HG03060 (cell line): ENCODE measurements around the gene RSRP1.

Experiments
- ATAC-seq: cut with Tn5 transposase; IDR thresholded peaks from one replicate; pipeline ENCODE4 v1.9.1; 2021; ENCODE audit warnings: low read depth, moderate number of reproducible peaks; ENCODE audit not compliant: unreplicated experiment

Gene RSRP1

GRCh38 chr1:25219661-25220251 is 27.5 kb downstream of the RSRP1 start:
- no peak for ATAC-seq

DNA sequence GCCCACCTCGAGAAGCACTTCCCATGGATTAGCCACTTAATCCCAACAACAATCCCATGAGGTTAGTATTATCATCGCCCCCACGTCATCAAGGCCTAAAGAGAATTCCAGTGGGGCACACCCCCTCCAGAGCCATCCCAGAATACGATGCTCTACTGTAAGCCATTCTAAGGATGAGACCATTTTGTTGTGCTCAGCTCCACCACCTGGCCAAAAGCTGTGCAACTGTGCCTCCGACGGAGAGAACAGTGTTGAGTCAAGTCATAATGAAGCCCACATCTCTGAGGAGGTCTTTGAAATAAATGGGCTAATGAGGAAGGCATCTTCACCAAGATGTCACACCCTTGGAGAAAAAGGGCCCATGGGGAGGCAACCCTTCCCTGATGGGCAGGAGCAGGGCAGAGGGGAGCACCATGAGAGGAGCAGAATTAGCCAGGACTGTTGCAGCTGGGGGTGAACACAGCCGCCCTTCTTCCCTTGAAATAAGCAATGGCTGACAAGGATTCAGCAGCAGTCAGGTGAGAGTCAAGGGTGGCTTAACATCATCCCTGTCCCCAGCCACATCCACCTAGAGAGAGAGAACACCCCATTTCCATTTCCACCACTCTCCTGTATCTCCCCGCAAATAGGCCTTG is 29.5 kb downstream of the RSRP1 start:
- no peak for ATAC-seq

DNA sequence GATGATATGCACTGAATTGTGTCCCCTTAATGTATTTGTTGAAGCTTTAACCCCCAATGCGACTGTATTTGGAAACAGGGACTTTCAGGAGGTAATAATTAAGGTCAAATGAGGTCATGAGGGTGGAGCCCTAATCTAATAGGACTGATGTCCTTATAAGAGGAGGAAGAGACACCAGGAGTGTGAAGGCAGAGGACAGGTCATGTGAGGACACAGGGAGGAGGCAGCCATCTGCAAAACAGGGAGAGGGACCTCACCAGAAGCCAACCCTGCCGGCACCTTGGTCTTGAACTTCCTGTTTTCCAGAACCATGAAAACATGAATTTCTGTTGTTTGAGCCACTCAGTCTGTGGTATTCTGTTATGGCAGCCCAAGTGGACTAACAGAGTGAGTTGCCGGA is 30.2 kb downstream of the RSRP1 start:
- ATAC-seq, result no peak

GRCh38 chr1:25216123-25216522 is 31.1 kb downstream of the RSRP1 start:
- ATAC-seq, result no peak

GRCh38 chr1:25212725-25213124 is 34.5 kb downstream of the RSRP1 start:
- no peak for ATAC-seq

DNA sequence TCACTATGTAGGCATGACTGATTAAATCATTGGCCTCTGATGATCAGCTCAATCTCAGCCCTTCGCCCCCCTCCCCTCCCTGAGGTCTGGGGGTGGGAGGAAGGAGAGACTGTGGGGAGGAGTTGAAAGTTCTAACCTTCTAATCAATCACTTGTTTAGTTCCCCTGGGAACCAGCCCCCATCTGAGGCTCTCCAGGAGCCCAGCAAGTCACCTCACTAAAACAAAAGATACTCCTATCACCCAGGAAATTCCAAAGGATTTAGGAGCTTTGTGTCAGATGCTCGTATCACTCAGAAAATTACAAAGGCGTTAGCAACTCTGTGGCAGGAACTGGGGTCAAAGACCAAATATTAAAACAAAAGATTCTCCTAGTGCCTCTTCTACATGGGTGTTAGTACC is 36.5 kb downstream of the RSRP1 start:
- no peak for ATAC-seq

DNA sequence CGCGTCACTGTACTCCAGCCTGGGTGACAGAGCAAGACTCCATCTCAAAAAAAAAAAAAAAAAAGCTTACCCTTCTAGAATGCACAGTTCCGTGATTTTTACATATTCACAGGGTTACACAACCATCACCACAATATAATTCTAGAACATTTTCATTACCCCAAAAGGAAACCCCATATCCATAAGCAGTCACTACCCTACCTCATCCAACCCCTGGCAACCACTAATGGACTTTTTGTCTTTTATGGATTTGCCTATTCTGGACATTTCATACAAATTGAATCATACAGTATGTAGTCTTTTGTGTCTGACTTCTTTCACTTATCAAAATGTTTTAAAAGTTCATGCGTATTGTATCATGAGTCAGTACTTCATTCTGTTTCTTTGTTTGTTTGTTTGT is 37.7 kb downstream of the RSRP1 start:
- no peak for ATAC-seq

- no peak for ATAC-seq
Measured at GRCh38 chr1:25208561-25209222, 38.6 kb downstream of the RSRP1 start.

DNA sequence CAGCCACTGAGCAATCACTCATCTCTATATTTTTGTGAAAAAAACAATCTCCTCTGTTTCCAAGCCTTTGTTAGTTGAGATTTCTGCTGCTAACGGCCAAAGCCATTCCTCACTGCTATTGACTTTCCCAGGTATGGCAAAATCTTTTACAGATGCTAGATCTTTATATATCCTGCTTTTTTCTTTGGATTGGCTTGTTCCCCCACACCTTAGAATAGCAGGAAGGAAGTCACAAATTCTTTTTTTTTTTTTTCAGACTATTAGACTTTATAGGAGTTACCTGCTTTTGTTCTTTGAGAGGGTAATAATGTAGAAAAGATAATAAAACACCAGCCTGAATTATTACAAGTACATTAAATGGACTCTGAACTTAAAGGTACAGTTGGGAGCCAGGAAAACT is 39.2 kb downstream of the RSRP1 start:
- ATAC-seq, result no peak

DNA sequence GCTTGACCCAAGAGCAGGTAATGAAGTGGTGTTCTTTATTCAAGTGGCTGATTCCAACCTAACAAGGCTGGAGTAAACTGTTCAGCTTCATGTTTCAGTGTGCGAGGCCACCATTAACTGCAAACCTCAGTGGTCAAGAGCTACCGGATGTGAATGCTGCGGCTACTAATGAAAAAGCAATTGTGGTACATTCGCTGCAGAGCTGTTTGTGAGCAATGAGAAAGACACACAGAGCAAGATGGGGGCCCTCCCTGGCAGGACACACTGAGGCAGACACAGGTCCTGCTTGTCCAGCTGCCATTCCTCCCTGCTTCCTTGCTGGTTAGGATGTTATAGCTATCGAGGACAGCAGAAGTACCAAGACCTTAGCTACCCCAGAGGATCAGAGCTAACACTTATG is 41.1 kb downstream of the RSRP1 start:
- no peak for ATAC-seq

DNA sequence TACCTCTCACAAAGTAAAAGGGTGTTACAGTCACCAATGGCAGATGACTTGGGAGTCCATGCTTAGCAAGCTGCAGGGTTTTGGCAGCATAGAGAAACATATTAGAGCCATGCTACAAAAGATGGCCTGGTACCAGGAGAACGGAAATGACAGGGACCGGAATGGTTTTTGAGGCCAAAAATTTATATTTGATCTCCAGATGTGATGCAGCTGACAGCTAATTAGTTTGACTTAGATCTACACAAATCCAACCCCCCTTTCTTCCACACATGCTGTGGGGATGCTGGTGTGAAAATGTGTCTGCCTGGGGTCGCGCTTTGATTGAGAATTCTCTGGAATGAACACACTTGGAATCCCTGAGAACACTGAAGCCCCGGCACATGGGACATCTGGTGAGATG is 41.5 kb downstream of the RSRP1 start:
- ATAC-seq, result no peak

- ATAC-seq, result no peak
Measured at GRCh38 chr1:25204797-25205480, 42.3 kb downstream of the RSRP1 start.

- ATAC-seq, result no peak
Measured at GRCh38 chr1:25201006-25201405, 46.2 kb downstream of the RSRP1 start.

- no peak for ATAC-seq
Measured at GRCh38 chr1:25199819-25200620, 47.2 kb downstream of the RSRP1 start.

DNA sequence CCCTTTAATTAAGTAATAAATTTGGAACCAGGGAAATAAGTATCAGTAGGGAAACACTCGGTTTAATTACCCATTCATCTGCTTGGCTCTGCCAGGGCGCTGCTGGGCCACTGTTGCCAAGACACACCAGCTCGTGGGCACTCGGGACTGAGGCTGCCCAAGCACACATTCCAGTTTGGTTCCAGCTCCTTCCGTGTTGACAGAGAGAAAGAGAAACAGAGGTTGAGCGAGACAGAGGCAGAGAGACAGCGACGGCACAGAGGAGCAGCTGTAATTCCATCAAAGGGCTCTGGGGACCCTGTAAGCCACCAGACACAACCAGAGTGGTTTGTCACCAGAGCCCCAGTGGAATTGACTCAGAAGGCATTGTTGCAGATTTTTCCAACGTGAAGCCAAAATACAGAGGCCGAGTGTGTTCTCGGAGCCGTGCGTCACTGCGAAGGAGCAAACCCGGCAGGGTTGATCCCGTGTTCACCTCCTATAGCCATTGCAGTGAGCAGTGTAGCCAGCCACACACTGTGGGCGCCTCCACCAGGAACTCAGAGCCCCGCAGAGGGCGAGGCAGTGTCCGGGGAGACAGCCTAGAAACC is 48.5 kb downstream of the RSRP1 start:
- ATAC-seq, result no peak

DNA sequence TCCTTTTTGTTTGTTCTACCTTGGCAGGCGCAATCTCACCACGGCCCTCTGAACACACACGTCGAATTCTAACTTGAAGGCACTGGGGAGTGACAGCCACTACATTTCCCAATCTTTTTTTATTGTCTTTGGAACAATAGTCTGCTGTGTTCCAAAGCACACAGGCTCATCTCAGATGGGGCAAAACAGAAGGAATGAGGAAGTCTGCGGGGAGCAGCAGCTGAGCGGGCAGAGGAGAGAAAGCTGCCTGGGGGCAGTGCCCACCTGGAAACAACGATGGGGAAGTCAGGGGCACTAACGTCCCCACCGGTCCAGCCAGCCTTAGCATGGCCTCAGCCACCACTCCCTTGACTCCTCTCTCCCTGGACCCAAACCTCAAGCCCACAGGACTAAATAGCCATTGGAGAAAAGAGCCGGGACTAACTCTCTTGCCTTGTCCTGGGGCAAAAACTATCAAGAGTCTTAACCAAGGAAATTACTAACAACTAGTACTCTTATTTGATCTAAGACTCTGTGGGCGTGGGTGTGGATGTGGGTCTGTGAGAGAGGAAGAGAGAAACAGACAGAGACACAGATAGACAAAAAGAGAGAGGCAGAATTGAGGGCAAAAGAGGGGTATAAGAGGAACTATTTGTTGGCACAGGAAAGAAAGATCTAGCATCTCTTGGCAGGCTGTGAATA is 49.1 kb downstream of the RSRP1 start:
- no peak for ATAC-seq

DNA sequence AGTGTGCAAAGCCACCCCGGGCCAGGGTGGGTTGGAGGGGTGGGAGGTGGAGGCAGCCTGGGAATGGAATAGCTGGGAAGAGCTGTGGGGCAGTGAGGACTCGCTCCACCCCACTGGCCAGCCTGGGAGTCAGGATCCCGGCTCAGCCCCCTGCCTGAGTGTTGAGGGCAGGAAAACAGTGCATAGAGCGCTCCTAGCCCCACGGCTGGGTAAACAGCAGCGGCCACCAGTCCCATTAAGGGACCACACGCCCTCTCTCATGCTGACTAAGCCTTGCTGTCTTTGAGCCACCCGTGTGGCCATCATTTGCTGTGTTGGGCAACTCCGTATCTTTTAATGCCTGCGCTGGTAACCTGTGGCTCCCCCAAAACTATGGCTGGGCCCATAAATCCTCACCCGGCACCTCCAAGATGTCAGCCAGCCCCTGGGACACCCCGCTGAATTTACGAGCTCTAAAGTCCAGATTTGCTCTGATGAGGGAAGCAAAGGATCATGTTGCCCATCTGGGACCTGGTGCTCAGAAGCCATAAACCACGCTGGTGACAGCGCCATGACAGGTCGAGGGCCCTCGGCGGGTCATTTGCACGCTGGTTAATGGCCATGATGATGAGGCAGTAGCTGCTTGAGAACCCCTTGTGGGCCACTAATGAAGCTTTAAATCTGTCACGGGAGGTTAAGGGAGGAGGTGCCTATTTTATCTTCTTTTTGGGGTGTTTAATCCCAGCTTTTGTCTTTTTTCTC is 49.8 kb downstream of the RSRP1 start:
- ATAC-seq, result no peak

DNA sequence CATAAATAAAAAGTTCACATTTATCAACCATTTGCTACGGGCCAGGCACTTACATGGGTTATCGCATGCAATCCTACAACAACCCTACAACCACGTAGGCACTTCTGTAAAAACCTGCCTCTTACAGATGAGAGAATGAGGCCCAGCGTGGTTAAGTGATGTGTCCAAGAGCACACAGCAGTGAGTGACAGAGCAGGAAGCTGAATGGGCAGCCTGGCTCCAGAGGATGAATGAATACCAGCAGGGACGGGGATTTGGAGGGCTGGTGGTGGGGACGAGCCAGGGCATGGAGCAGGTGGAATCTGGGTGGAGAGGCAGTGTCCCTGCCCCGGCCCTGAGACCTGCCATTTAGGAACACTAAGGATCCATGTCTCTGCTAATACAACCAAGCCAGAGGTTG is 50.4 kb downstream of the RSRP1 start:
- no peak for ATAC-seq

GRCh38 chr1:25195835-25196234 is 51.4 kb downstream of the RSRP1 start:
- no peak for ATAC-seq
